ENCODE data around the gene BIRC5. TPM values are rescaled to one million over a fixed set of nuclear protein-coding genes. Genes with fewer than 3 reads are reported as not detected.

Gene BIRC5
- total and polyA plus RNA-seq, 3 donors from 2014 or later: 12.4 to 58.5 (median 28.1) TPM

GRCh38 chr17:78255953-78256706, 42.1 kb downstream of the BIRC5 start:
- Histone ChIP-seq H3K36me3 (ENCODE audit: low read depth, missing control alignments) (no peaks in the 10 kb centered on the region), H3K27ac (no peak overlapping the region), H3K27me3 (no peaks in the 10 kb centered on the region), H3K4me1 (peaks cover 5% of the 10 kb centered on the region), H3K9me3 (no peaks in the 10 kb centered on the region), H3K4me3 (no peak overlapping the region)
- WGBS, 2 donors: 62 to 85% methylated on average over 6 to 14 of the region's 14 CpGs
- no peak for TF ChIP-seq CTCF (IDR thresholded peaks at IDR 0.05)
- TF ChIP-seq POLR2A (IDR thresholded peaks at IDR 0.05): no peak
- no peak for DNase-seq
- intact Hi-C loops (cut with DNase I; ENCODE audit: low total_unique reads): loop anchor here (10.0 kb wide), 1 partner anchor 141 kb away; no protein-coding TSS in a partner anchor

- no peak overlapping the region for H3K27ac ChIP-seq
- no peak overlapping the region for H3K4me3 ChIP-seq
- WGBS, 2 donors: 61 to 72% methylated on average over 14 to 18 of the region's 18 CpGs
- no peaks in the 10 kb centered on the region for H3K27me3 ChIP-seq
- no peak for DNase-seq
- no peaks in the 10 kb centered on the region for H3K36me3 ChIP-seq (ENCODE audit: low read depth, missing control alignments)
- no peak for TF ChIP-seq POLR2A (IDR thresholded peaks at IDR 0.05)
- no peak for TF ChIP-seq CTCF (IDR thresholded peaks at IDR 0.05)
- intact Hi-C loops (cut with DNase I; ENCODE audit: low total_unique reads): loop anchor here (10.0 kb wide), 1 partner anchor 142 kb away; no protein-coding TSS in a partner anchor
- H3K4me1 ChIP-seq: peaks cover 3% of the 10 kb centered on the region
- H3K9me3 ChIP-seq: no peaks in the 10 kb centered on the region
Measured at GRCh38 chr17:78256707-78257591, 42.9 kb downstream of the BIRC5 start.

- TF ChIP-seq POLR2A (IDR thresholded peaks at IDR 0.05): no peak
- TF ChIP-seq CTCF (IDR thresholded peaks at IDR 0.05): no peak
- intact Hi-C loops (cut with DNase I; ENCODE audit: low total_unique reads): loop anchor here (10.0 kb wide), 1 partner anchor 143 kb away; no protein-coding TSS in a partner anchor
Measured at GRCh38 chr17:78257810-78258322, 43.8 kb downstream of the BIRC5 start.

GRCh38 chr17:78258323-78259191, 44.5 kb downstream of the BIRC5 start:
- DNase-seq: peak; percentile 33
- no peak overlapping the region for H3K27ac ChIP-seq
- peaks cover 9% of the 10 kb centered on the region for H3K4me1 ChIP-seq
- intact Hi-C loops (cut with DNase I; ENCODE audit: low total_unique reads): loop anchor here (10.0 kb wide), 1 partner anchor 144 kb away; no protein-coding TSS in a partner anchor
- H3K36me3 ChIP-seq (ENCODE audit: low read depth, missing control alignments): no peaks in the 10 kb centered on the region
- H3K27me3 ChIP-seq: no peaks in the 10 kb centered on the region
- WGBS, 2 donors: 55 to 67% methylated on average over 6 to 23 of the region's 23 CpGs
- no peaks in the 10 kb centered on the region for H3K9me3 ChIP-seq
- H3K4me3 ChIP-seq: no peak overlapping the region
- no peak for TF ChIP-seq CTCF (IDR thresholded peaks at IDR 0.05)
- no peak for TF ChIP-seq POLR2A (IDR thresholded peaks at IDR 0.05)

More at GRCh38 chr17:78257810-78258322, 43.8 kb downstream of the BIRC5 start:
- no peaks in the 10 kb centered on the region for H3K27me3 ChIP-seq
- H3K27ac ChIP-seq: no peak overlapping the region
- H3K4me3 ChIP-seq: no peak overlapping the region
- 61 to 78% methylated on average over 16 of the region's 16 CpGs for WGBS, 2 donors
- no peaks in the 10 kb centered on the region for H3K9me3 ChIP-seq
- peaks cover 3% of the 10 kb centered on the region for H3K4me1 ChIP-seq
- DNase-seq: no peak
- H3K36me3 ChIP-seq (ENCODE audit: low read depth, missing control alignments): no peaks in the 10 kb centered on the region

Data from testis (tissue), 3 donors.